Osteocyte (in vitro differentiated cells): ENCODE results near the gene RHOD. TPM values are rescaled to one million over a fixed set of nuclear protein-coding genes. Genes with fewer than 3 reads are reported as not detected.

Source experiments
- DNase-seq: peaks from one replicate; pipeline ENCODE4 v3.0.0; 2021; ENCODE audit warnings: mixed read lengths; ENCODE audit not compliant: unreplicated experiment; ENCODE audit errors: extremely low spot score
- H3K27ac Mint-ChIP-seq: one replicate; pipeline ENCODE4 v1.8.0; 2021; ENCODE audit warnings: mild to moderate bottlenecking, mixed read lengths; ENCODE audit not compliant: unreplicated experiment
- H3K27me3 Mint-ChIP-seq: one replicate; pipeline ENCODE4 v1.8.0; 2021; ENCODE audit warnings: mixed read lengths; ENCODE audit not compliant: unreplicated experiment
- H3K36me3 Mint-ChIP-seq: one replicate; pipeline ENCODE4 v1.8.0; 2021; ENCODE audit warnings: mixed read lengths; ENCODE audit not compliant: unreplicated experiment
- H3K4me1 Mint-ChIP-seq: one replicate; pipeline ENCODE4 v1.8.0; 2021; ENCODE audit warnings: mixed read lengths; ENCODE audit not compliant: unreplicated experiment
- H3K4me3 Mint-ChIP-seq: one replicate; pipeline ENCODE4 v1.8.0; 2021; ENCODE audit warnings: mild to moderate bottlenecking, moderate library complexity, mixed read lengths; ENCODE audit not compliant: unreplicated experiment
- H3K9me3 Mint-ChIP-seq: one replicate; pipeline ENCODE4 v1.8.0; 2021; ENCODE audit warnings: mixed read lengths; ENCODE audit not compliant: unreplicated experiment
- CTCF ChIP-seq: fragments of 200-600 bp; sonication (generic); IDR thresholded peaks from 2 replicates; pipeline ENCODE4 v1.5.0; 2021; ENCODE audit warnings: antibody characterized with exemption, mild to moderate bottlenecking, moderate library complexity
- total RNA-seq: library from RNA; stranded (reverse); gene quantifications from 2 replicates; pipeline ENCODE4 v1.2.1, GENCODE V29; 2021

Gene RHOD
- total RNA-seq, 1 donor from 2014 or later, result 9.4 TPM

GRCh38 chr11:67095214-67095507 is 38.5 kb downstream of the RHOD start:
- no peaks in the 10 kb centered on the region for H3K4me1 Mint-ChIP-seq
- no peaks in the 10 kb centered on the region for H3K36me3 Mint-ChIP-seq
- DNase-seq, result no peak
- no peak overlapping the region for H3K27ac Mint-ChIP-seq
- H3K4me3 Mint-ChIP-seq, result no peak overlapping the region
- H3K9me3 Mint-ChIP-seq, result no peaks in the 10 kb centered on the region
- H3K27me3 Mint-ChIP-seq, result peaks cover 3% of the 10 kb centered on the region
- no peak for TF ChIP-seq CTCF

GRCh38 chr11:67098799-67099429 is 42.3 kb downstream of the RHOD start:
- Mint-ChIP-seq H3K4me3 (no peak overlapping the region), H3K4me1 (no peaks in the 10 kb centered on the region), H3K27ac (no peak overlapping the region), H3K27me3 (peaks cover 3% of the 10 kb centered on the region), H3K36me3 (no peaks in the 10 kb centered on the region), H3K9me3 (no peaks in the 10 kb centered on the region)
- DNase-seq, result no peak
- TF ChIP-seq CTCF, result no peak

- Mint-ChIP-seq H3K9me3 (no peaks in the 10 kb centered on the region), H3K27ac (no peak overlapping the region), H3K4me3 (no peak overlapping the region), H3K4me1 (no peaks in the 10 kb centered on the region), H3K27me3 (peaks cover 3% of the 10 kb centered on the region), H3K36me3 (no peaks in the 10 kb centered on the region)
- no peak for TF ChIP-seq CTCF
- DNase-seq, result no peak
Observed at GRCh38 chr11:67099831-67100324, 43.2 kb downstream of the RHOD start.

- DNase-seq, result no peak
- Mint-ChIP-seq H3K4me1 (no peaks in the 10 kb centered on the region), H3K36me3 (no peaks in the 10 kb centered on the region), H3K4me3 (no peak overlapping the region), H3K27me3 (no peaks in the 10 kb centered on the region), H3K9me3 (no peaks in the 10 kb centered on the region), H3K27ac (no peak overlapping the region)
- no peak for TF ChIP-seq CTCF
Observed at GRCh38 chr11:67102664-67103063, 46.0 kb downstream of the RHOD start.

- no peak for DNase-seq
- no peaks in the 10 kb centered on the region for H3K27me3 Mint-ChIP-seq
- H3K9me3 Mint-ChIP-seq, result no peaks in the 10 kb centered on the region
- H3K27ac Mint-ChIP-seq, result no peak overlapping the region
- no peaks in the 10 kb centered on the region for H3K36me3 Mint-ChIP-seq
- H3K4me3 Mint-ChIP-seq, result no peak overlapping the region
- H3K4me1 Mint-ChIP-seq, result no peaks in the 10 kb centered on the region
- no peak for TF ChIP-seq CTCF
Observed at GRCh38 chr11:67105964-67106363, 49.3 kb downstream of the RHOD start.
